NCI-H226 (cell line): ENCODE measurements around the gene CXCR6.
A peak's percentile ranks its signal among the peaks of the same experiment; 100 is the strongest.

Source experiments
- DNase-seq: peaks from one replicate; pipeline ENCODE4 v3.0.0-alpha.2; 2015

The CXCR6 gene

GRCh38 chr3:45943207-45943846, at the start of gene CXCR6:
Gene CXCR6 (plus strand): TSS chr3:45943464. CDS start chr3:45946482, 3,018 bp downstream.
- no peak for DNase-seq

GRCh38 chr3:45894015-45894414, 49.2 kb upstream of the CXCR6 start:
- DNase-seq: no peak

GRCh38 chr3:45895686-45896468, 47.4 kb upstream of the CXCR6 start:
- no peak for DNase-seq

GRCh38 chr3:45896956-45897355, 46.3 kb upstream of the CXCR6 start:
- peak; percentile 28 for DNase-seq

- DNase-seq: no peak
These were observed 38.3 kb upstream of the CXCR6 start for GRCh38 chr3:45904931-45905330.

- no peak for DNase-seq
These were observed 37.5 kb upstream of the CXCR6 start for GRCh38 chr3:45905755-45906154.

GRCh38 chr3:45906681-45907407, 36.4 kb upstream of the CXCR6 start:
- DNase-seq: no peak

- DNase-seq: no peak
These were observed 35.2 kb upstream of the CXCR6 start for GRCh38 chr3:45907769-45908705.

GRCh38 chr3:45908761-45909160, 34.5 kb upstream of the CXCR6 start:
- DNase-seq: no peak

- DNase-seq: no peak
These were observed 33.7 kb upstream of the CXCR6 start for GRCh38 chr3:45909542-45909941.

GRCh38 chr3:45910892-45911291, 32.4 kb upstream of the CXCR6 start:
- DNase-seq: no peak

GRCh38 chr3:45911511-45912226, 31.6 kb upstream of the CXCR6 start:
- no peak for DNase-seq

- no peak for DNase-seq
These were observed 30.8 kb upstream of the CXCR6 start for GRCh38 chr3:45912435-45912834.

GRCh38 chr3:45914362-45915058, 28.8 kb upstream of the CXCR6 start:
- no peak for DNase-seq

- DNase-seq: no peak
These were observed 28.2 kb upstream of the CXCR6 start for GRCh38 chr3:45915059-45915439.

- no peak for DNase-seq
These were observed 27.6 kb upstream of the CXCR6 start for GRCh38 chr3:45915518-45916231.

GRCh38 chr3:45917146-45917898, 25.9 kb upstream of the CXCR6 start:
- DNase-seq: no peak

- no peak for DNase-seq
These were observed 21.9 kb upstream of the CXCR6 start for GRCh38 chr3:45921158-45922038.

- no peak for DNase-seq
These were observed 21.3 kb upstream of the CXCR6 start for GRCh38 chr3:45922039-45922326.
